GM10266 (cell line): ENCODE data around the gene SMARCE1.

ENCODE experiments used
- DNase-seq: peaks from one replicate; pipeline ENCODE4 v3.0.0; 2012; ENCODE audit errors: extremely low spot score
- CTCF ChIP-seq: IDR thresholded peaks from 2 replicates; pipeline ENCODE4 v1.5.1; 2012; ENCODE audit warnings: mild to moderate bottlenecking, low read depth; ENCODE audit not compliant: control insufficient read depth, insufficient read depth; ENCODE audit errors: missing control alignments

Gene SMARCE1

GRCh38 chr17:40664582-40665333, 17.1 kb upstream of the SMARCE1 start, which contains the start of gene KRT222:
KRT222 (minus strand) TSS chr17:40665177; CDS start chr17:40665099, 78 bp downstream.
- DNase-seq: no peak
- no peak for TF ChIP-seq CTCF

GRCh38 chr17:40663252-40663651, 15.6 kb upstream of the SMARCE1 start:
- no peak for DNase-seq
- no peak for TF ChIP-seq CTCF

GRCh38 chr17:40659911-40660310, 12.3 kb upstream of the SMARCE1 start:
- no peak for DNase-seq
- TF ChIP-seq CTCF: no peak

GRCh38 chr17:40658396-40658795, 10.8 kb upstream of the SMARCE1 start:
- TF ChIP-seq CTCF: no peak
- no peak for DNase-seq

- TF ChIP-seq CTCF: no peak
- no peak for DNase-seq
Observed at GRCh38 chr17:40651939-40652338, 4.3 kb upstream of the SMARCE1 start.

GRCh38 chr17:40648384-40648968, 858 bp upstream of the SMARCE1 start:
- DNase-seq: no peak
- no peak for TF ChIP-seq CTCF
